Measurements from ENCODE around the gene RABL6.
"Not testable (repeated sequence)": the region's sequence is repeated elsewhere in the genome, so short reads cannot be mapped to it uniquely, and the experiment has no call there.

The RABL6 gene

GRCh38 chr9:136861874-136862457 is 54.2 kb downstream of the RABL6 start:
- no peak overlapping the region for H3K27ac Mint-ChIP-seq
- no peaks in the 10 kb centered on the region for H3K27me3 Mint-ChIP-seq (ENCODE audit: low read depth)
- H3K9me3 Mint-ChIP-seq: no peaks in the 10 kb centered on the region
- no peak overlapping the region for H3K4me3 Mint-ChIP-seq
- peaks cover 18% of the 10 kb centered on the region for H3K36me3 Mint-ChIP-seq (ENCODE audit: low read depth)
- peaks cover 11% of the 10 kb centered on the region for H3K4me1 Mint-ChIP-seq (ENCODE audit: low read depth)
- no peak for DNase-seq (ENCODE audit: low spot score)

DNA sequence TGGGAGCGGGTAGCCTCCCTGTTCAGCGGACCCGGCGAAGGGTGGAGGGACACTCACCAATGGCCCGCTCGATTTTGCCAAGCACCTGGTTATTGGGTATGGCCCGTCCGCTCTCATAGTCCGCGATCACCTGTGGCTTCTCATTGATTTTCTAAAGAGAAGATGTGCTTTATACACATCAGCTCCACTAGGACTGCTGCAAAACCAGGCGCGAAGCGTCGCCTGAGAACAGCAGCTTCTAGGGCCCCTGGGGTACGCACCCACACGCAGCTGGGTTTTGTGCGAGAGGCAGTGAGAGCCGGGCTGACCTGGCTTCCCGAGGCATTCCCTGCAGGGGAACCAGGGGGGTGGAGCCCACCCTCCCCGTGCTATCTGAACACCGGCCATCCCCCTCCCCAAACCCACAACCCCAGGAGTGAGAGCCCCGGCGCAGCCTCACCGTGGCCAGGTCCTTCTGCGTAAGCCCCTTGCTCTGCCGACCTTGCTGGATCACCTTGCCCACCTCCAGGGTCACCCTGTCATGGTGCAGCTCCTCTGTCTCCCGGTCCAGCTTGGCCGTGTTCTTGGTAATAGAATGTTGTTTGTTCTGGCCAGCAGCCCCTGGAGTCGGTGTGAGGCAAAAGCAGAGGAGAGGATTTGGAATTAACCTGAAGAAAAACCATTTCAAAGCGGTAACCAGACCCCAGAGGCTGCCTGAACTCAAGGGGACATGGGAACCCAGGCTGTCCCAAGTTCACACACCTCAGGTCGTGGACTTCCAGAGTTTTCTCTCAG is 55.3 kb downstream of the RABL6 start:
- DNase-seq (ENCODE audit: low spot score): no peak
- Mint-ChIP-seq H3K4me1 (ENCODE audit: low read depth) (peaks cover 13% of the 10 kb centered on the region), H3K36me3 (ENCODE audit: low read depth) (peaks cover 18% of the 10 kb centered on the region), H3K27me3 (ENCODE audit: low read depth) (no peaks in the 10 kb centered on the region), H3K9me3 (no peaks in the 10 kb centered on the region), H3K27ac (no peak overlapping the region), H3K4me3 (no peak overlapping the region)

GRCh38 chr9:136863623-136864273 is 56.0 kb downstream of the RABL6 start:
- H3K36me3 Mint-ChIP-seq (ENCODE audit: low read depth): peaks cover 18% of the 10 kb centered on the region
- no peaks in the 10 kb centered on the region for H3K27me3 Mint-ChIP-seq (ENCODE audit: low read depth)
- peaks cover 13% of the 10 kb centered on the region for H3K4me1 Mint-ChIP-seq (ENCODE audit: low read depth)
- no peak overlapping the region for H3K4me3 Mint-ChIP-seq
- no peaks in the 10 kb centered on the region for H3K9me3 Mint-ChIP-seq
- H3K27ac Mint-ChIP-seq: peak overlapping the region; percentile 55
- DNase-seq (ENCODE audit: low spot score): no peak

GRCh38 chr9:136865041-136865767 is 57.5 kb downstream of the RABL6 start:
- peaks cover 13% of the 10 kb centered on the region for H3K4me1 Mint-ChIP-seq (ENCODE audit: low read depth)
- peak overlapping the region; percentile 89 for H3K4me3 Mint-ChIP-seq
- no peaks in the 10 kb centered on the region for H3K9me3 Mint-ChIP-seq
- H3K36me3 Mint-ChIP-seq (ENCODE audit: low read depth): peaks cover 19% of the 10 kb centered on the region
- no peak for DNase-seq (ENCODE audit: low spot score)
- peak overlapping the region; percentile 89 for H3K27ac Mint-ChIP-seq
- H3K27me3 Mint-ChIP-seq (ENCODE audit: low read depth): no peaks in the 10 kb centered on the region

DNA sequence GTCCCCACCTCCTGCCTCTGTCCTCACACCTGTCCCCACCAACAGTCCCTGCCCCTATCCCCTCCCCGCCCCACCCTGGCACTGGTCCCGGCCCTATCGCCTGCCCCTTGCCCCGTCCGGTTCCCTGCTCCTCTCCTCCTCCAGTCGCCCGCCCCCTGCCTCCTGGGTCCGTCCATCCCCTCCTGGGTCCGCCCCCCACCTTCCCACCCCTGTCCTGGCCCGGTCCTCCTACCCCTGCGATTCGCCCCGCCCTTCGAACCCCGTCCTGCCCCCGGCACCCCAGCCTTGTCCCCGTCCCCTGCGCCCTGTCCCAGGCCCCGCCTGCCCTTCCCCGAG is 58.0 kb downstream of the RABL6 start:
- peak overlapping the region; percentile 89 for H3K4me3 Mint-ChIP-seq
- peaks cover 19% of the 10 kb centered on the region for H3K36me3 Mint-ChIP-seq (ENCODE audit: low read depth)
- DNase-seq (ENCODE audit: low spot score): no peak
- H3K27me3 Mint-ChIP-seq (ENCODE audit: low read depth): no peaks in the 10 kb centered on the region
- H3K9me3 Mint-ChIP-seq: no peaks in the 10 kb centered on the region
- H3K4me1 Mint-ChIP-seq (ENCODE audit: low read depth): peaks cover 13% of the 10 kb centered on the region
- H3K27ac Mint-ChIP-seq: peak overlapping the region; percentile 89

DNA sequence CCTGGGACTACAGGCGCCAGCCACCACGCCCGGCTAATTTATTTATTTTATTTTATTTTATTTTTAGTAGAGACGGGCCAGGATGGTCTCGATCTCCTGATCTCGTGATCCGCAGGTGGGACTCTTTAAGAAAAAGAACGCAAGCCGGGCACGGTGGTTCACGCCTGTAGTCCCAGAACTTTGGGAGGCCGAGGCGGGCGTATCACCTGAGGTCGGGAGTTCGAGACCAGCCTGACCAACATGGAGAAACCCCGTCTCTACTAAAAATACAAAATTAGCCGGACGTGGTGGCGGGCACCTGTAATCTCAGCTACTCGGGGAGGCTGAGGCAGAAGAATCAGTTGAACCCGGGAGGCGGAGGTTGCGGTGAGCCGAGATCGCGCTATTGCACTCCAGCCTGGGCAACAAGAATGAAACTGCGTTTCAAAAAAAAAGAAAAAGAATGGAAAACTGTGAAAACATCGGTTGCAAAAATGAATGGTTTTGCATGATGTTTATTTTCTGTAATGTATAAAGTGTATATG is 59.2 kb downstream of the RABL6 start:
- H3K9me3 Mint-ChIP-seq; DNase-seq (ENCODE audit: low spot score); H3K27me3 Mint-ChIP-seq (ENCODE audit: low read depth): not testable (repeated sequence)
- peak overlapping the region; percentile 20 for H3K27ac Mint-ChIP-seq
- H3K4me1 Mint-ChIP-seq (ENCODE audit: low read depth): peaks cover 13% of the 10 kb centered on the region
- H3K4me3 Mint-ChIP-seq: peak overlapping the region; percentile 75
- H3K36me3 Mint-ChIP-seq (ENCODE audit: low read depth): peaks cover 17% of the 10 kb centered on the region

DNA sequence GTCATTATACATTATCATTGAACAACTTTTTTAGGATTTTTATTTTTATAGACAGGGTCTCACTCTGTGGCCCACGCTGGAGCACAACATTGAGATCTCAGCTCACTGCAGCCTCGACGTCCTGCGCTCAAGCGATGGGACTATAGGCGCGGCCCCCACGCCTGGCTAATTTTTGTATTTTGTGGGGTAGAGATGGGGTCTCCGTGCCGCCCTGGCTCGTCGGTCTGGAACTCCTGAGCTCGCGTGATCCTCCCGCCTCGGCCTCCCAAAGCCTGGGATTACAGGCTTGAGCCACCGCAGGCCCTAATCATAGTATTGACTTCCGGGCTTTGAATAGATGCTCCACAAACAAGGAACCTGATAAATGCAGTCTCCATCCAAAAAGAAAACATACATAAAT is 59.7 kb downstream of the RABL6 start:
- Mint-ChIP-seq H3K27ac (no peak overlapping the region), H3K27me3 (ENCODE audit: low read depth) (no peaks in the 10 kb centered on the region), H3K4me1 (ENCODE audit: low read depth) (peaks cover 13% of the 10 kb centered on the region), H3K4me3 (peak overlapping the region; percentile 75), H3K9me3 (peaks cover 5% of the 10 kb centered on the region), H3K36me3 (ENCODE audit: low read depth) (peaks cover 12% of the 10 kb centered on the region)
- no peak for DNase-seq (ENCODE audit: low spot score)

- H3K4me3 Mint-ChIP-seq: peak overlapping the region; percentile 75
- peaks cover 9% of the 10 kb centered on the region for H3K9me3 Mint-ChIP-seq
- H3K4me1 Mint-ChIP-seq (ENCODE audit: low read depth): peaks cover 13% of the 10 kb centered on the region
- no peak for DNase-seq (ENCODE audit: low spot score)
- no peak overlapping the region for H3K27ac Mint-ChIP-seq
- no peaks in the 10 kb centered on the region for H3K27me3 Mint-ChIP-seq (ENCODE audit: low read depth)
- H3K36me3 Mint-ChIP-seq (ENCODE audit: low read depth): peaks cover 12% of the 10 kb centered on the region
Observed at GRCh38 chr9:136867917-136868316, 60.2 kb downstream of the RABL6 start.

DNA sequence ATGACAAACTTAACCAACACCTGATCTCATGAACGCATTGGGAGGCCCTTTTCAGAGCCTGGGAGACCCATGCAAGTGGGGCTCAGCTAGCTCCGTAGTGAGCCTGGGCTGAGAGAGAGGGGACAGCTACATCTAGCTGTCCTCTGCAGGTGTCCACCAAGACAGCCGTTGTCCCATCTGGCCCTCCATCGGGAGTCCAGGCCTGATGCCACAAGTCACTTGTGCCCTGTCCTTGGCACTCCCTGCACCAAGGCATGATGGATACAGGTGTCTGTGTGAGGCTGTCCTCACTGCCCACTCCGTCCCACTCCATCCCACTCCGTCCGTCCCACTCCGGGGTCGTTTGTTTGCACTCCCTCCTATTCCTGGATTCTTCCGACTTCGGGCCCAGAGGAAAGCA is 60.9 kb downstream of the RABL6 start:
- Mint-ChIP-seq H3K4me1 (ENCODE audit: low read depth) (peaks cover 13% of the 10 kb centered on the region), H3K27me3 (ENCODE audit: low read depth) (no peaks in the 10 kb centered on the region), H3K36me3 (ENCODE audit: low read depth) (peaks cover 6% of the 10 kb centered on the region), H3K4me3 (peak overlapping the region; percentile 29), H3K9me3 (peaks cover 9% of the 10 kb centered on the region), H3K27ac (no peak overlapping the region)
- DNase-seq (ENCODE audit: low spot score): no peak

DNA sequence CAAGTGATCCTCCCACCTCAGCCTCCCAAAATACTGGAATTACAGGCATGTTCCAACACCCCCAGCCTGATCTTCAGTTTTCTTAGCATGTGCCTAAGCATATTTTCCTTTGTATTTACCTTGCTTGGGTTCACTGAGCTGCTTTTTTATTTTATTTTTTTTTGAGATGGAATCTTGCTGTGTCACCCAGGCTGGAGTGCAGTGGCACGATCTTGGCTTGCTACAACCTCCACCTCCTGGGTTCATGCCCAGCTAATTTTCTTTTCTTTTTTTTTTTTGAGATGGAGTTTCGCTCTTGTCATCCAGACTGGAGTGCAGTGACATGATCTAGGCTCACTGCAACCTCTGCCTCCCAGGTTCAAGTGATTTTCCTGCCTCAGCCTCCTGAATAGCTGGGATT is 61.9 kb downstream of the RABL6 start:
- H3K36me3 Mint-ChIP-seq (ENCODE audit: low read depth); H3K4me1 Mint-ChIP-seq (ENCODE audit: low read depth); H3K27ac Mint-ChIP-seq; H3K9me3 Mint-ChIP-seq; H3K4me3 Mint-ChIP-seq; H3K27me3 Mint-ChIP-seq (ENCODE audit: low read depth); DNase-seq (ENCODE audit: low spot score): not testable (repeated sequence)

GRCh38 chr9:136875155-136875554 is 67.4 kb downstream of the RABL6 start:
- Mint-ChIP-seq H3K9me3 (peaks cover 9% of the 10 kb centered on the region), H3K27me3 (ENCODE audit: low read depth) (no peaks in the 10 kb centered on the region), H3K36me3 (ENCODE audit: low read depth) (no peaks in the 10 kb centered on the region), H3K4me3 (no peak overlapping the region), H3K4me1 (ENCODE audit: low read depth) (peaks cover under 1% of the 10 kb centered on the region), H3K27ac (no peak overlapping the region)
- DNase-seq (ENCODE audit: low spot score): no peak

DNA sequence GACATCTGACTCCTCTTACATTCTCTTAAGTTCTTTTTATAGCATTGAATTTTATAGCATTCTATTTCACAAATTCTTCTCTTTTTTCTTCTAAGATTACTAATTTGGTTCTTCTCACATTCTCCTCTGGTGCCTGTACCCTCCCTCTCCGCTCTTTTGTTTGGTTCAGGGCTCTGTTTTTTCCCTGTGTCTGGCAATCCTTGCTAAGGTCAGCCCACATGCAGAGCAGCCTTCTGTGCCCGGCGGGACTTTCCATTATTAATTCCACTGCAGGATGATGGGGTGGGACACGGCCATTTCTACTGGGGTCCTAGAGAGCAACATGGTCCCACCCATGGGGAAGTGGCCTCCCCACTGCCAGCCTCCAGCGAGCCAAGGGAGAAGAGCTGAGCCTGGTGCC is 68.7 kb downstream of the RABL6 start:
- H3K4me1 Mint-ChIP-seq (ENCODE audit: low read depth): peaks cover 7% of the 10 kb centered on the region
- H3K9me3 Mint-ChIP-seq: peaks cover 7% of the 10 kb centered on the region
- no peak overlapping the region for H3K27ac Mint-ChIP-seq
- no peaks in the 10 kb centered on the region for H3K36me3 Mint-ChIP-seq (ENCODE audit: low read depth)
- no peak overlapping the region for H3K4me3 Mint-ChIP-seq
- H3K27me3 Mint-ChIP-seq (ENCODE audit: low read depth): no peaks in the 10 kb centered on the region
- DNase-seq (ENCODE audit: low spot score): no peak

GRCh38 chr9:136880651-136881050 is 72.9 kb downstream of the RABL6 start:
- Mint-ChIP-seq H3K4me3 (no peak overlapping the region), H3K9me3 (no peaks in the 10 kb centered on the region), H3K27me3 (ENCODE audit: low read depth) (no peaks in the 10 kb centered on the region), H3K36me3 (ENCODE audit: low read depth) (peaks cover 6% of the 10 kb centered on the region), H3K4me1 (ENCODE audit: low read depth) (peaks cover 32% of the 10 kb centered on the region), H3K27ac (peak overlapping the region; percentile 71)
- no peak for DNase-seq (ENCODE audit: low spot score)

DNA sequence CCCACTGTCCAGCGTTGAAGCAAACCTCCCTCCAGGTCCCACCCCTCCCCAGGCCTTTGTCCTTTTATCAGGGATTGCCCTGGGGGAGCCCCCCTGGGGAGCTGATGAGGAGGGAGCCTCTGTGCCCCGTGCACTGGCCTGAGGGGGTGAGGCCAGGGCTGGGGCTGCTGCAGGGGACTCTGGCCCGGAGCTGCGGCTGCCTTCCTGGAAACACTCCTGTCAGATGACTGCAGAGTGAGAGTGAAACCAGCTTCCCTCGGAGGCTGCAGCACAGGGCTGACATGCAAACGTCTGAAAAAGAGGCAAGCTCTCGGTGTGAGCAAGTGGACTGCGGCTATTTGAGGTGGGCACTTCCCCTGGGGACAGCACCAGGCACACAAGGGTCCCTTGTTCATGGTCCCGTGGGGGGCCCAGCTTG is 74.0 kb downstream of the RABL6 start:
- Mint-ChIP-seq H3K27ac (peak overlapping the region; percentile 90), H3K4me3 (peak overlapping the region; percentile 80), H3K36me3 (ENCODE audit: low read depth) (peaks cover 6% of the 10 kb centered on the region), H3K4me1 (ENCODE audit: low read depth) (peaks cover 32% of the 10 kb centered on the region), H3K9me3 (no peaks in the 10 kb centered on the region), H3K27me3 (ENCODE audit: low read depth) (no peaks in the 10 kb centered on the region)
- peak; percentile 73 for DNase-seq (ENCODE audit: low spot score)

All from T-helper 2 cell treated with Interferon-gamma antibody and Interleukin-4, amounts not matched to agents 5 μg/mL and 100 μg/mL, for 36 hours (primary cell).